ENCODE data around the gene PPP1R7.

PPP1R7 gene

GRCh38 chr2:241139531-241140444 is 10.5 kb upstream of the PPP1R7 start:
- no peak for TF ChIP-seq POLR2A (IDR thresholded peaks at IDR 0.05; ENCODE audit: low read depth, low read length)
- no peak for DNase-seq (ENCODE audit: insufficient read length, low spot score)
- FAIRE-seq, result no peak

GRCh38 chr2:241140445-241140840 is 9.8 kb upstream of the PPP1R7 start:
- DNase-seq (ENCODE audit: insufficient read length, low spot score), result no peak

DNA sequence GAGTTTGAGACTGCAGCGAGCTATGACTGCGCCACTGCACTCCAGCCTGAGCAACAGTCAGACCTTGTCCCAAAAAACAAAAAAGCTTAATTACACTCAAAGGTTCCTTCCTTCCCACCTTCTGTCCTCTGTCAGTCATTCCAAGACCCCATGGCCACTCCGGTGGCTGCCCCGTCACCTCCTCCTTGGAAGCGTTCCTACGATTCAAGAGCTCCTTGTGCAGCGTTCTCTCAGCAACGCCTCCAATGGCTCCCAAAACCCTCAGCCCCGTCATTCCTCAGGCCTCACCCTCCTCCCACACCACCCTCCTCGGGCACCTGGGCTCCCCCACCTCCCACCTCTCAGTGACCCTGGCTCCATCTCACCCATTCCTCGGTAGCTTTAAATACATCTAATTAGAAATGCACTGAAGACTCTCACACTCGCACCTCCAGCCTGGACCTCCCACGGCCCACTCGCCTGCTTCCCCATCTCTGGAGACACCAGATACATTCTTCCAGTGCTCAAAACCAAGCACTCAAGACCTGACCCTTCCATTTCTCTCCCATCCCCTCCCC is 9.0 kb upstream of the PPP1R7 start:
- DNase-seq (ENCODE audit: insufficient read length, low spot score), result no peak
- TF ChIP-seq POLR2A (IDR thresholded peaks at IDR 0.05; ENCODE audit: low read depth, low read length), result no peak
- FAIRE-seq, result no peak

More at GRCh38 chr2:241140445-241140840, 9.8 kb upstream of the PPP1R7 start:
- no peak for TF ChIP-seq POLR2A (IDR thresholded peaks at IDR 0.05; ENCODE audit: low read depth, low read length)
- no peak for FAIRE-seq

DNA sequence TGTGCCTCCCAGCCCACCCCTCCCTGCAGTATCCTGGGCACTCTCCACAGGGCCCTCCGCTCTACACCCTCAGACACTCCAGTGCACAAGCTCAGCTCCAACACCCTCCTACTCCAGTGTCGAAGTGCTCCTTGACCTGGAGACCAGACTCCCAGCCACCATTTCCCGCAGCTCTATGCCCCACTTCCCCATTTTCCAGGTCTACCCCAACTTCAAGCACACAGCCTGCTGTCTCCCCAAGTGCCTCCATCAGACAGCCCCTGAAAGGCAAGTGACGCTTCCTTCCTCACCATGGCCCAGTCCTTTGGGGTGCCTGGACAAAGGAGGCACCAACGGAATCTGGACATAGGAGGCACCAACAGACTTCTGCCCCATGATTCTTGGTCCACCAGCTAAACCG is 8.2 kb upstream of the PPP1R7 start:
- DNase-seq (ENCODE audit: insufficient read length, low spot score), result no peak
- no peak for TF ChIP-seq POLR2A (IDR thresholded peaks at IDR 0.05; ENCODE audit: low read depth, low read length)

GRCh38 chr2:241142593-241142992 is 7.7 kb upstream of the PPP1R7 start:
- DNase-seq (ENCODE audit: insufficient read length, low spot score) (no peak), FAIRE-seq (no peak)
- no peak for TF ChIP-seq POLR2A (IDR thresholded peaks at IDR 0.05; ENCODE audit: low read depth, low read length)

More for the DNA sequence above, 8.2 kb upstream of the PPP1R7 start:
- FAIRE-seq, result no peak

DNA sequence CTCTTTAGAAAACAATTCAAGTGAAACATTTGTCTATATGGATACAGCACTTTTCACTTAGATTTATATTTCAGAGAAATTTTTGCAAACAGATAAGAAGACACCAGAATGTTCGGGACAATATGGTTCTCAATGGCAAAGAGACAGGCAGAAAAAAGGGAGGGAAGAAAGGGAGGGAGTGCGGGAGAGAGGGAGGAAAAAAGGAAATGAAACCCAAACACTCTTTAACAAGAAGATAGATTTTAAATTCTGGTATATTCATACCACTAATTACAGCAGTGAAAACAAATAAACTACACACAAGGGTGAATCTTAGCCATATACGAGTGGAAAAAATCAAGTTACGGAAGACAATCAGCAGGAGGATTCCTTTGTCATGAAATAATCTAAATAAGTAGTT is 4.0 kb upstream of the PPP1R7 start:
- no peak for FAIRE-seq
- TF ChIP-seq POLR2A (IDR thresholded peaks at IDR 0.05; ENCODE audit: low read depth, low read length), result no peak
- no peak for DNase-seq (ENCODE audit: insufficient read length, low spot score)

DNA sequence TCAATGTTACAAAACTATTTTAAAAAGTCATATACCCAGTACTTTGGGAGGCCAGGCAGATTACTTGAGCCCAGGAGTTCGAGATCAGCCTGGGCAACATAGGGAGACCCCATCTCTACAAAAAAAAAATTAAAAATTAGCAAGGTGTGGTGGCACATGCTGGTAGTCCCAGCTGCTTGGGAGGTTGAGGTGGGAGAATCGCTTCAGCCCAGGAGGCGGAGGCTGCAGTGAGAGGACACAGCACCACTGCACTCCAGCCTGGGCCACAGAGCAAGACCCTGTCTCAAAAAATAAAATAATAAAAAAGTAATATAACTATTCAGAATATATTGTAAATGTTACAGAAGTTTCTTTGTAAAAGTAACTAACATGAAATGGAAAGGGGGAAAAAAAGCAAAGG is 2.9 kb upstream of the PPP1R7 start:
- FAIRE-seq (no peak), DNase-seq (ENCODE audit: insufficient read length, low spot score) (no peak)
- TF ChIP-seq POLR2A (IDR thresholded peaks at IDR 0.05; ENCODE audit: low read depth, low read length), result no peak

DNA sequence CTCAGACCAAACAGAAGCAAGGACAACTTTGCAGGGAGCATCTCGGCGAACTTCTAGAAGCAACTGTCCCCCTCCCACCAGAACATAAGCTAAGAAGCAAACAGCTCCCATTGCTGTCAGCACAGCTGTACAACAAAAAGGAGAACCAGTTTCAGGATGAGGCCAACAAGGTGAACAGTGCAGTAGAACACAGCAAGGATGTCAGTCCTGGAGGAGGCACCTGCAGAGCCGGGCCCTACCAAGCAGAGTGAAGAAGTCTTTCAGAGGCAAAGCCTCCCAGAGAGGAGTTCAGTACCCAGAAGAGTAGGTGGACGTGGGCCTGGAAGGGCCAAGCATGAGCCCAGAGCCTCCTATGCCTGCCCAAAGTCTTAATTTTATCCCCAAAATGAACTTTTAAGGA is 2.0 kb upstream of the PPP1R7 start:
- no peak for FAIRE-seq
- TF ChIP-seq POLR2A (IDR thresholded peaks at IDR 0.05; ENCODE audit: low read depth, low read length), result no peak
- no peak for DNase-seq (ENCODE audit: insufficient read length, low spot score)

- peak; percentile 26; the same call in 1 of the 2 replicates for TF ChIP-seq POLR2A (IDR thresholded peaks at IDR 0.05; ENCODE audit: low read depth, low read length)
- peak; percentile 97 for DNase-seq (ENCODE audit: insufficient read length, low spot score)
- FAIRE-seq, result no peak
Observed at GRCh38 chr2:241148891-241149674, 1.2 kb upstream of the PPP1R7 start, which contains the start of gene PASK. Gene PASK (minus strand): TSS chr2:241149472. CDS start chr2:241143032, 6,440 bp downstream.

DNA sequence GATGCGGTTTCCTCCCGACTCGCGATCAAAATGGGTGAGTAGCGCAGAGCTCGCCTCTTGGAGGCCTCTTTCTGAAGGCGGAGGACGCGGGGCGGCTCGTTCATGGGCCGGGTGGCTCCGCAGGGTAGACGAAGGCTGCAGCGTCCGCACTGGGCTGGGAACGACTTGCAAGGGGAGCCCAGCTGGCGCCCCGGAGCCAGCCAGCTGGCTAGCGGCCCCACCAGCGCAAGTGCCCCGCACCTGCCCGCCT is 667 bp upstream of the PPP1R7 start:
- FAIRE-seq, result no peak
- no peak for DNase-seq (ENCODE audit: insufficient read length, low spot score)

GRCh38 chr2:241150660-241151530 is 628 bp downstream of the PPP1R7 start:
- no peak for TF ChIP-seq POLR2A (IDR thresholded peaks at IDR 0.05; ENCODE audit: low read depth, low read length)
- DNase-seq (ENCODE audit: insufficient read length, low spot score) (no peak), FAIRE-seq (no peak)

More for the DNA sequence above, 667 bp upstream of the PPP1R7 start:
- TF ChIP-seq POLR2A (IDR thresholded peaks at IDR 0.05; ENCODE audit: low read depth, low read length), result no peak

- no peak for TF ChIP-seq POLR2A (IDR thresholded peaks at IDR 0.05; ENCODE audit: low read depth, low read length)
- FAIRE-seq, result no peak
- DNase-seq (ENCODE audit: insufficient read length, low spot score), result no peak
Observed at GRCh38 chr2:241151934-241152660, 1.8 kb downstream of the PPP1R7 start.

GRCh38 chr2:241153616-241154015 is 3.3 kb downstream of the PPP1R7 start:
- FAIRE-seq, result no peak
- TF ChIP-seq POLR2A (IDR thresholded peaks at IDR 0.05; ENCODE audit: low read depth, low read length), result no peak
- no peak for DNase-seq (ENCODE audit: insufficient read length, low spot score)
